Measurements from ENCODE around the gene EXT2.
A peak's percentile ranks its signal among the peaks of the same experiment; 100 is the strongest.

EXT2 gene

DNA sequence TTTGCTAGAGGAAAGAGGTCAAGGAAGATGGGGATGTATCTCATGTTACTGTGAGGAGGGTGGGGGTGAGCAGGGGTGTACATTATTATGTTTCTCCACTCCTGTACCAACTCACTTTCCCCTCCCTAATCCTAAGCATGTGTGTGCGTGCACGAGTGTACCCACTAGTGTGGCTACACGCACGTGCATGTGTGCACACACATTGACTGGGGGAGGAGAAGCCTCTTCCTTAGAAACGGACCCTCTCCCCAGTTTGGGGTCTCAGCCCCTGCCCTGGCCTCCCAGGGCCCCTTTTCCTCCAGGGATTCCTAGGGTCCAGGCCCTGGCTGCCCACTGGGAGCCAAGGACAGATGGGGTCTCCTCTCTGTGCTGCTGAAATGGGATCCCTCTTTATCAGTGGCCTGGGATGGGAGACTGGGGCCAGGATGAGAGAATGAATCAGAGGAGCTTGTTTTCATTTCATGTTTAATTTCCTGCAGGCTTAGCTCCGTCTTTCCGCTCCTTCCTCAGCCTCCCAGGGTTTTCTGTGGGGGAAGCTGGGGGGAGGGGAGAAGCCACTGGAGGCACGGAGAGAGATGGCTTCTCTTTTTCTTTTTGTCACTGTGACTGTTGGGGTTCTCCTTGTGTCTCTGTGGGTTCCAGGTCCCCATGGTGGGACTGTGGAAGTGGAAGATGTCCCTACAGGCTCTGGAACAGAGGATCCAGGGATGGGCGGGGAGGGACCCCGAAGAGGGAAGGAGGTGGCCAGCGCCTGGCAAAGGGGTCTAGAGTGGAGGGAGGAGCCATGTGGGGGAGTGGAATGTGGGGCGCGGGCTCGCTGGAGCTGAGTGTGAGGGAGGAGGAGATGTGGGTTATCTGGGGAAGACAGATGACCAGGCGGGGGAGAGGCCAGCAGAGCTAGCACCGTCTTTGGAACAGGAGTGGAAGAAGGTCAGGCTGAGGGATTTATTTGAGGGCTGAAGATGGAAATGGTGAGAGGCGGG lies 174.2 kb downstream of the EXT2 start:
- DNase-seq: no peak

DNA sequence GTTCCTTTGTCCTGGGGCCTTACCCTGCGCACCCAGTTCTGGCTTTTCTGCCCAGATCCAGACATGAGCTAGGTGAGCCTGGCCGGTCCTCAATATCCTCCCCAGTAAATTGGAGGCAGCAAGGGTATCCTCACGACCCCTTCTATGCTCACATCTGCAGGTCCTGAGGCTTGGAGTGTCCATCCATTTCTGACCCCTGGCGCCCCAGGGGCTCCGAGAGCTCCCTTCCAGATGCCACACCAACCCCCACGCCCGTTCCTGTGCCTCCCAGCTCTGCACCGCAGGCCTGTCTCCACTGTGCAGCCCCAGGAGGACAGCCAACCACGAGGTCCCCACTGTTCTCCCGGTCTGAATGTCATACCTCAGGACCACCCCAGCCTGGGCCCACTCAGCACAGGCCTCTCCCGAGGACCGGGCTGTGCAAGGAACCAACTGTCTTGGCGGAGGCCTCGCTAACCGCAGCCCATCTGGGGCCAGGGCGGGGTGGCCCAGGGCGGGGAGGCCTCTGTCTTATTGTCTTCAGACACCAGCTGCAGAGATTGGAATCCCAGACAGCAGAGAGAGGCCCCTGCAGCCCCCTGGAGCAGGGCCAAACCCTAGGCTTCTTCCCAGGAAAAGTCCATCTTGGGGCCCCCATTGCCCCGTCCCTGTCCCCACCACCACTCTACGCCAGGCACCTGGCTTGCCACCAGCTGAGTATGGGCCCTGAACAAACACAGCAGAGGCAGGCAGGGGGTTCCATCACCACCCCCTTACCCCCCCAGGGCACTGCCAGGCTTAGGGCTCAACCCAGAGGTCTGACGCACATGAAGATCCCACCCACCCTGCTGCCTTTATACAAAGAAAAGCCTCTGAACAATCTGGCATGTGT lies 175.2 kb downstream of the EXT2 start:
- DNase-seq: no peak

DNA sequence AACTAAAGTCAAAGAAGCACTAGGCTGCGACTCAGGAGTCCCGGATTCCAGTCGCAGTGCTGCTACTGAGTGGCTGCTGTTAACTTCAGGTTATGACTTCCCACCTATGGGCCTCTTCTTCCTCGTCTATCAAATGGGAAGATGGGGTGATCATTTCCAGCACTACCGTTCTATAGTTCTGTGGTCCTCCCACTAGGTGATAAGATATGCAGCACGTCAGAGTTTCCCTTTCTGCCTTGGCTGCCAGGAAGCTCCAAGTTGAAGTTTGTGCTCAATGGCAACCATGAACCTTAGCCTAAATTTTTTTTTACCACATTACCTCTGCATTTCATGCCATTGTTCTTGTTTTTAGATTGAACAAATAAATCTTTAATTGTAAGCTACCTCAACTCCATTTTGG lies 175.8 kb downstream of the EXT2 start:
- no peak for DNase-seq

DNA sequence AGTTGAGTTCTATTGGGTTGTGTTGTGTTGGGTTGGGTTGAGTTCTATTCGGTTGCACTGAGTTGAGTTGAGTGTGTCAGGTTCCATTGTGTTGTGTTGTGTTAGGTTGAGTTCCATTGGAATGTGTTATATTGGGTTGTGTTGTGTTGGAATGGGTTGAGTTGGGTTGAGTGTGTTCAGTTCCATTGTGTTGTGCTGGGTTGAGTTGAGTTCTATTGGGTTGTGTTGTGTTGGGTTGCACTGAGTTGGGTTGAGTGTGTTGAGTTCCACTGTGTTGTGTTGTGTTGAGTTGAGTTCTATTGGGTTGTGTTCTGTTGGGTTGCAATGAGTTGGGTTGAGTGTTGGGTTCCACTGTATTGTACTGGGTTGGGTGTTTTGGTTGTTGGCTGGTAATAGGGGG lies 178.9 kb downstream of the EXT2 start:
- DNase-seq: no peak

DNA sequence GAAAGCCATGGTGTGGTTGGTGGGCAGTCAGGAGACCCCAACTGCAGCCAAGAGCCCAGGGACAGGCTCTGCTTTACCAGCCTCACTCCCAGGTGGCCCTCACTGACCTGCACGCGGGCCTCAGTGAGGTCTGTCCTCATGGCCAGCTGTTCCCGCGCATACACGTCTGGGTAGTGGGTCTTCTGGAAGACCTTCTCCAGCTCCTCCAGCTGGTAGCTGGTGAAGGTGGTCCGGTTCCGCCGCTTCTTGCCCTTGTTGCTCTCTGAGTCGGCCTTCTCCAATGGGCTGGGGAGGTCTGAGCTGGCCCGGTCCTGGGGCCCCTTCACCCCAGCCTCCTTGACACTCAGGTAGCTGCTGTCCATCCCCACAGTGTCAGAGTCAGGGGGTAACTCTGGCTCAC lies 179.8 kb downstream of the EXT2 start:
- no peak for DNase-seq

DNA sequence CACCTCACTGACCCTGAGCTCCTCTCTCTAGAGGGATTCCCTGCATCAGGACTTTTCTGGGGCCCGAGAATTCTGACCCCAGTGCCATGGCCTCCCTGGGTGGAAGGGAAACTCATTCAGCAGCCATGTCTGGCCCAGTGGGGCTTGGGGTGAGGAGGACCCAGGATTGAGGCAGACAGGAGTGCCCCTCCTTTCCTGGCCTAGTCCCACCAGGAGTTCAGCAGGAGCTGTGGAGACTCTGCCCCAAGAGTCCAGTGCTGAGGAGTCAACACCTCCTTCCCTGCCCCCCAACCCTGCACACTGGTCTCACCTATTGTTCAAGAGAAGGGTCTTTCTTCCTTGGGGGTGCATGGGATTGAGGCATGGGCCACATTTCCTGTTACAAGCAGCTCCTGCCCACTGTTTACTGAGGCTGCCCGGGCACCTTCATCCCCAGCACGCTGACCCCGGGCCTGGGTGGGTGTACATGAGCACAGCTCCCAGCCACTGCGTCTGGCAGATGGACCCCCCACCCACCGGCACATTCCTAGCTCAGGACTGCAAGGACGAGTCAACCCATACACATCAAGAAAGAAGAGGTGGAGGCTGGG lies 180.6 kb downstream of the EXT2 start:
- DNase-seq: no peak

DNA sequence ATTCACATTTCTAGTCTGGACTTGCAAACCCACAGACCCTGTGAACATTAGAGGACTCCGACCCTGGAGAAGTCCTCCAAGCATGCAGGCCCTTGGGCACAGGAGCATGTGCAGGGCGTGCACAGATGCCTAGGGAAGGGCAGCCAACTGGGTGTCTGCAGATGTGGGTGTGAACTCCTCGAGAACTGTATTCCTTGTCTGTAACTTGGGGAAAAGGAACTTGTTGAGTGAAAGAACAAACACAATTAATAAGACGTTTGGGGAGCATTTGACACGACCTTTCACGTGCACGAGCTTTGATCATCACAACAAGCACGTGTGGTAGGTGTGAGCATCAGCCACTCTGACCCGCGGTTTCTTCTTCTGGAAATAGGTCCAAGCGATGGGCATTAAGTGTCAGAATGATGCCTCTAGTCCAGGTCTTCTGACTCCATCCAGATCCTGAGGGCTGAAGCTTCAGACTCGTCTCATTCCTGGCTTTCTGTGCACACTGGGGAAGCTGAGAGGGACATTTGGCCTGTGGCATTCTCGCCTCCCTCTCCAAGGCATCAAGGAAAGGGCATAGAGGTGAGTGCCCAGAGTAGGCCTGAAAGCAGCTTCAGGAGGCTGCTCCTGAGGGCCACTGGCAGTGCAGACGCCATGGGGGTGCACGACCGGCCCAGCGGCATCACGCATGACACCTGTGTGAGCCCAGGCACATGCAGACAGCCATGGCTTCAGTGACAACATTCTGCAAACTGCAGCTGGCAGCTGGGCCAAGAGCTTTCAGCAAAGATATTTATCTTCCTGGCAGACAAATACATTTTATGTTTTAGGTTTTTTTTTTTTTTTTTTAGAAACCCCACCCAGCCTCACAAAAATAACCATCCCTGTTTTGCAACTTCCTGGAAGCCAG lies 182.0 kb downstream of the EXT2 start:
- DNase-seq: no peak

DNA sequence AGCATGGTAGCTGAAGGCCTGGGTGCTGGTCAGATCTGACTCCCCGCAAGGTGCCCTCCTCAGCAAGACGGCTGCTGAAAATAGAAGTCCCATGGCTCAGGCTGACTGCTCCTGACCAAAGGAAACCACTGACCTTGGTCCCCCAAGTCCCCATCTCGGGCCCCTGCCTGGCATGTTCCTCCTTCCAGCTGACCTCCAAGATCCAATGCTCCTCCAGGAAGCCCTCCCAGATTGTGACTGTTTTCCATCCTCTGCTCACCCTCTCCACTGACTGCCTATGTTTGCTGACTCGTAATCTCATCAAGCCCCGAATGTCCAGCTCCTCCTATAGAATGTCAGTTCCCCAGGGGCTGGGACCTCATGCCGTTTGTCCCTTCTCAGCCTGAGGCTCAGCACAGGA lies 184.0 kb downstream of the EXT2 start:
- no peak for DNase-seq

DNA sequence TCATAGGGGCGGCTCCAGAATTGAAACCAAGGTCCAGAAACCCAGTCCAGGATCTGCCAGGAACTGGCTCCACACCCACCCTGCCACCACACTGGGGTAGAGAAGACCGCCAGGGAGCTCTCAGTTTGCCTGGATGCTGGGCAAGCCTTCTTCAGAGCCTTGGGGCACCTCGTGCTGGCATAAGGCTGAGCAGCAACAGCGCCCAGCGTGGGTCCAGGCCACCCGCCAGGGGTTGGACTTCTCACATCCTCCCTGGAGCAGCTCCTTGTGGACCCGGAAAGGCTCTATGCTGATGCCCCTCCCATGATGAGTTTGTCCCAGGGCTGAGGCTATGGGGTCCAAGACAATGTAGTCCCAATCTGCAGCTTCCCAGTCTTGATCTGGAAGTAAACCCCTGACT lies 184.8 kb downstream of the EXT2 start:
- no peak for DNase-seq

DNA sequence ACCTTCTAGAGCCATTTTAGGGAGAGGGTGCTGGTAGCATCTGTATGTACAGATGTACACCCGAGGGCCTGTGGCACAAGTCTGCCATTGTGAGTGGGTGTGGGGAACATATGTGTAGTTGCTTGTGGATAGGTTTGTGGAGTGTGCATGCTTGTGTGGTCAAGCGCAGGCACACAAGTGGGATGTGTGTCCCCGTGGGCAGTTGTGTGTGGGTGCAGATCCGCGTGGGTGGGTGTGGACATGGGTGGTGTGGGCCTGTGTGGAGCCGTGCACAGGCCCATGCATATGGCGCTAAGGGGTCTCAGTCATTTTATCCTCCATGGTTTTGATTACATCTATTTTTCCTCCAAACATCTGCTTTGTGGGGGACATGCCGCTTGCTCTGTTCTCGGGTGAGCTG lies 185.7 kb downstream of the EXT2 start:
- no peak for DNase-seq

DNA sequence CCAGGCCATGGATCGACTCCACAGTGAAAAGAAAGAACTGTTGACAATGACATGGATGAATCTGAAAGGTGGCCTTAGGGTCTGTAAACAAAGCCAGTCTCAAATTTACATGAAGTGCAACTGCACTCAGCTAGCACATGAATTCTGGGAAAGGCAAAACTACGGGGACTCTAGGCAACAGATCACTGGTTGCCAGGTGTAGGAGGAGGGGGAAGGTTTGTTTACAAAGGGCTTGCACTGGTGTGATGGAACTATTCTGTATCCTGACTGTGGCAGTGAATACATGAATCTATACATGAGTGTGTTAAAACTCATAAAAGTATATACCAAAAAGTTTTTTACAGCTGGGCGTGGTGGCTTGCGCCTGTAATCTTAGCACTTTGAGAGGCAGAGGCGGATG lies 187.1 kb downstream of the EXT2 start:
- DNase-seq: peak; percentile 20

DNA sequence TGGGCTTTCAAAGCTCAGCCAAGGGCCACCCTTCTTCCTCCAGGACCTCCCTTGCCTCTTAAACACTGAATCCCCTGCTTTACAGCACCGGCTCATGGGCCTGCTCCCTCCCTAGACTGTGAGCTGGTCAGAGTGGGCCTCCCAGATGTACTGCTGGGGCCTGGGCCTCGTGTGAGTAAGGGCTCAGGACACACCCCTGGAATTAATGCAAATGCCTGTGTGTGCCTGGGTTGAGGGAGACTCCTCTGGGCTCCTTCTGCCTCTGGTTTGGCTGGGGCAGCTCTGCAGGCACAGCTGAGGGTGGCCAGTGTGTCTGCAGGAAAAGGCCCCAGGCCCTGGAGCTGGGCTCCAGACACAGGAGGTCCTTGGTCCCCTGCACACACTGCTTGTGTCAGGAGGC lies 190.3 kb downstream of the EXT2 start:
- no peak for DNase-seq

DNA sequence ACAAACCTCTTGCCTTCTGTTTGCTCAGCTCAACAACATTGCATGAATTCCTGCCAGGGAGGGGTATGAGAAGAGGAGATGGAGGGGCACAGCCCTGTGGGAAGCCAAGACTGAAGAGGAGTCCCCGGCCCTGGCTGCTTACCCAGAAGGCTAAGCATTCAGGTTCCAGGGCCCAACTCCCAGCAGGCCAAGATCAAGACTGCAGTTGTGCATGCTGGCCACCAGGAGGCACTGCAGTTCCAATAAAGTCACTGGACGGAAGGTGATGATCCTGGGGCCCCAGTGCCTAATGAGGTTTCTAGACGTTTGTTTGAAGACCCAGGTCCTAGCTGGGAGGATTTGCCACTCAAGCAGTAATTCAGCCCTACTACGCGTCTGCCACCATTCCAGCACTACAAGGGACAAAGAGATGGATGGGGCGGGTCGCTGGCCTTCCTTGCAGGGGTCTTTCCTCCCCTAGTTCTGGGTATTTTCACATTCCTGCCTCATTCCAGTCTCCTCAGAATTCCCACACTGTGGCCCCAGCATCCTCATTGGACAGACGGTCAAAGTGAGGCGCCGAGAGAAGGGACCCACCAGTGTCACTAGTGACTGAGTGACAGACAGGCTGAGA lies 190.9 kb downstream of the EXT2 start:
- DNase-seq: peak; percentile 24

DNA sequence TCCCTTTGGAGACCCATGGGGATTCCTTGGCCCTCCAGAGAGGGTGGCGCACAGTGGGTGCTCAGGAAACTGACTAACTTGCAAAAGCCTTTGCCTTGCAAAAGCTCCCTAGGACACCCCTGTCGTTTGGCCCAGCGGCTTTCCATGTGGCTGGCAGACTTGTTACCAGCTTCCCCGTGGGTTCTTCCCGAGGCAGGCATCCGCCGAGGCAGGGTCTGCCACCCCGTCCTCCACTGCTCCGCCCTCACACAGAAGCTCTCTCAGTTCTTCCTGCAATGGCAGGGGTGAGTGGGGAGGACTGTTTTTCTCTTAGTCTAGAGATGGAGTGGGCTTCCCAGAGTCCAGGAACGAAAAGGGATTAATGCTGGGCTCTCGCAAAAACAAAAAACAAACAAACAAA lies 191.4 kb downstream of the EXT2 start:
- no peak for DNase-seq

DNA sequence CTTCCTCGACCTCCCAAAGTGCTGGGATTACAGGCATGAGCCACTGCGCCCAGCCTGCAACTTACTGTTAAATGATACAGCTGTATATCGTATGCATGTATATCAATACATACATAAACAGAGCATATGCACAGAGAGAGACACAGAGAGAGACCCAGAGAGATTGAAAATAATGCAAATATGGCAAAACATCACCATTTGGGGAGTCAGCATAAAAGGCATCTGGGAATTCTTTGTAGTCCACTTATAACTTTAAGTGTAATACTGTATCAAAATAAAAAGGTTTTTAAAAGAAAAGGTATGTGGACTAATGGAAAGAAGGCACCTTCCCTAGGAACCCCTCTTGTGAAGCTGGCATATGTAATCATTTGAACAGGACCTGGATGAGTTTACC lies 192.7 kb downstream of the EXT2 start:
- no peak for DNase-seq

DNA sequence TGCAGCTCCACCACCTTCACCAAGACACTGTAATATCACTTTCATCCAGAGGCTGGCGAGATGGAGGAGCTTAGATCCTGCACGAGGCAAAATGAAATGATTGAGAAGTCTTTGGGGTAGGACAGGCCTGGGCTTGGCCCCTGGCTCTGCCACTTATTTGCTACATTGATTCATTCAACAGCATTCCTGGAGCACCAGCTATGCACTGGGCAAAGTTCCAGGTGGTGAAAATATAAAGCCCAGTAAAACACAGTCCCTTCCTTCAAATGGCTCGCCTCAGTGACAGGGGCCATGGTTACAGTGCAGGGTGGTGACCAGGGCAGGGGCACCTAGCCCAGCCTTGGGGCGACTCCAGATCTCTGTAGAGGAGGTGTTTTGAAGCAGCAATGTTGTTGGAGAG lies 194.7 kb downstream of the EXT2 start:
- DNase-seq: no peak

All from NCI-H748 treated with DMSO at 0.1 percent for 48 hours (cell line).